ENCODE results near the gene HDGF. TPM values are rescaled to one million over a fixed set of nuclear protein-coding genes. Genes with fewer than 3 reads are reported as not detected.
"Not testable (repeated sequence)": the region's sequence is repeated elsewhere in the genome, so short reads cannot be mapped to it uniquely, and the experiment has no call there.

Gene HDGF
- total and polyA plus RNA-seq, 10 donors = 48.8 to 143 (median 95.6) TPM

- DNase-seq = no peak
- 60 to 94% (median 81%) methylated on average over 5 of the region's 5 CpGs for WGBS, 5 donors
- peak overlapping the region in 4 of 8 donors; percentile 90 to 97 (median 96) for H3K27ac ChIP-seq
- H3K36me3 ChIP-seq = peaks cover 0 to 8% (median 3%) of the 10 kb centered on the region in 6 donors
- intact Hi-C loops (cut with DNase I; ENCODE audit: low total_unique reads) = no loop called here
- H3K9me3 ChIP-seq = no peaks in the 10 kb centered on the region
- no peak for TF ChIP-seq POLR2AphosphoS5 (IDR thresholded peaks at IDR 0.05)
- TF ChIP-seq CTCF (IDR thresholded peaks at IDR 0.05 in 8 of 11, conservative IDR thresholded peaks at IDR 0.05 in 3 of 11) = no peak
- no peak for TF ChIP-seq POLR2A (IDR thresholded peaks at IDR 0.05)
- peaks cover 26 to 43% (median 40%) of the 10 kb centered on the region in 6 donors for H3K4me1 ChIP-seq
- peak overlapping the region in 3 of 8 donors; percentile 55 to 96 (median 82) for H3K4me3 ChIP-seq
- H3K27me3 ChIP-seq (replicated peaks in 1 of 7) = no peaks in the 10 kb centered on the region
Measured at GRCh38 chr1:156765666-156766065, 14.2 kb upstream of the HDGF start.

GRCh38 chr1:156765136-156765535 is 13.7 kb upstream of the HDGF start:
- H3K27me3 ChIP-seq (replicated peaks in 1 of 7); H3K9me3 ChIP-seq; H3K36me3 ChIP-seq; H3K4me3 ChIP-seq; DNase-seq; H3K27ac ChIP-seq; intact Hi-C loops (cut with DNase I; ENCODE audit: low total_unique reads): not testable (repeated sequence)
- peaks cover 21 to 38% (median 35%) of the 10 kb centered on the region in 6 donors for H3K4me1 ChIP-seq
- WGBS, 5 donors = 94 to 97% (median 95%) methylated on average over 15 of the region's 15 CpGs

- Histone ChIP-seq H3K27ac (no peak overlapping the region), H3K4me1 (peaks cover 0 to 3% (median 2%) of the 10 kb centered on the region in 6 donors), H3K9me3 (no peaks in the 10 kb centered on the region), H3K36me3 (no peaks in the 10 kb centered on the region), H3K27me3 (replicated peaks in 1 of 7) (no peaks in the 10 kb centered on the region), H3K4me3 (no peak overlapping the region)
- WGBS, 5 donors = 84 to 90% (median 85%) methylated on average over 4 of the region's 4 CpGs
- no peak for DNase-seq
- intact Hi-C loops (cut with DNase I; ENCODE audit: low total_unique reads) = no loop called here
- TF ChIP-seq POLR2A (IDR thresholded peaks at IDR 0.05) (no peak), POLR2AphosphoS5 (IDR thresholded peaks at IDR 0.05) (no peak), CTCF (IDR thresholded peaks at IDR 0.05 in 8 of 11, conservative IDR thresholded peaks at IDR 0.05 in 3 of 11) (no peak)
Measured at GRCh38 chr1:156760796-156761104, 9.3 kb upstream of the HDGF start.

GRCh38 chr1:156760092-156760795 is 8.8 kb upstream of the HDGF start:
- Histone ChIP-seq H3K27me3 (replicated peaks in 1 of 7) (no peaks in the 10 kb centered on the region), H3K9me3 (no peaks in the 10 kb centered on the region), H3K4me1 (peaks cover 0 to 5% (median 0%) of the 10 kb centered on the region in 6 donors), H3K27ac (no peak overlapping the region), H3K4me3 (no peak overlapping the region), H3K36me3 (no peaks in the 10 kb centered on the region)
- 71 to 83% (median 79%) methylated on average over 2 to 6 of the region's 6 CpGs for WGBS, 5 donors
- intact Hi-C loops (cut with DNase I; ENCODE audit: low total_unique reads) = no loop called here
- DNase-seq = no peak
- TF ChIP-seq POLR2A (IDR thresholded peaks at IDR 0.05) (no peak), POLR2AphosphoS5 (IDR thresholded peaks at IDR 0.05) (no peak), CTCF (IDR thresholded peaks at IDR 0.05 in 8 of 11, conservative IDR thresholded peaks at IDR 0.05 in 3 of 11) (no peak)

GRCh38 chr1:156757572-156758253 is 6.2 kb upstream of the HDGF start:
- H3K27me3 ChIP-seq (replicated peaks in 1 of 7); H3K4me3 ChIP-seq; H3K27ac ChIP-seq; H3K36me3 ChIP-seq; intact Hi-C loops (cut with DNase I; ENCODE audit: low total_unique reads); H3K9me3 ChIP-seq: not testable (repeated sequence)
- WGBS, 5 donors = 85 to 91% (median 90%) methylated on average over 10 of the region's 10 CpGs
- DNase-seq = peak; percentile 10
- peaks cover 7 to 31% (median 11%) of the 10 kb centered on the region in 6 donors for H3K4me1 ChIP-seq

Measured in spleen (tissue), 11 donors.